Ovary (tissue), 10 donors: ENCODE data around the gene RFK. TPM values are rescaled to one million over a fixed set of nuclear protein-coding genes. Genes with fewer than 3 reads are reported as not detected.
A peak's percentile ranks its signal among the peaks of the same experiment; 100 is the strongest.

Experiments
- DNase-seq, 5 donors: peaks; one replicate each; pipeline ENCODE4 v3.0.0-alpha.2; 2019 to 2020
- H3K27ac ChIP-seq, 2 donors: fragments of 200-600 bp; one replicate each; pipeline versions ENCODE4 v1.5.1 to v1.8.0; 2019 to 2022
- H3K27me3 ChIP-seq: fragments of 200-600 bp; one replicate; pipeline ENCODE4 v1.8.0; 2022
- H3K36me3 ChIP-seq: fragments of 200-600 bp; sonication (generic); one replicate; pipeline ENCODE4 v1.5.1; 2019
- H3K4me1 ChIP-seq: one replicate; pipeline ENCODE4 v1.8.1; 2013; ENCODE audit warnings: mild to moderate bottlenecking, moderate library complexity; ENCODE audit not compliant: insufficient read depth
- H3K4me3 ChIP-seq: fragments of 200-600 bp; sonication (generic); one replicate; pipeline ENCODE4 v1.5.1; 2017
- H3K9me3 ChIP-seq, 2 donors: fragments of 200-600 bp in 1 of 2; sonication (generic) in 1 of 2; one replicate each; pipeline versions ENCODE4 v1.5.1 to v1.8.1; 2013 to 2019; ENCODE audit warnings: mild to moderate bottlenecking in 1 of 2, moderate library complexity in 1 of 2
- CTCF ChIP-seq, 3 donors: fragments of 450-650 bp in 2 of 3; fragments of 200-600 bp in 1 of 3; IDR thresholded peaks; one replicate each; pipeline versions ENCODE4 v1.5.1 to v1.8.0; 2016 to 2022; ENCODE audit warnings: antibody characterized with exemption in 3 of 3, mild to moderate bottlenecking in 1 of 3
- EP300 ChIP-seq: sonication (generic); formaldehyde crosslinking; IDR thresholded peaks from one replicate; pipeline ENCODE4 v1.6.1; 2017; ENCODE audit warnings: antibody characterized with exemption
- POLR2A ChIP-seq: fragments of 450-650 bp; IDR thresholded peaks from one replicate; pipeline ENCODE4 v1.6.1; 2017; ENCODE audit warnings: antibody characterized with exemption, mild to moderate bottlenecking, moderate library complexity
- WGBS, 3 donors: extraction: QIAGEN DNeasy Blood & Tissue Kit in 1 of 3; methylation state at CpG; one replicate each; pipeline versions ENCODE4 v1.1.5 to v1.1.7; 2013 to 2017; 5-methylcytosine and 5-hydroxymethylcytosine counted together
- intact Hi-C, 4 donors: fragments of 100-400 bp; cut with DNase I; formaldehyde crosslinking; loops; one replicate each; pipeline versions ENCODE4 v1.11.0 to v1.15.1; 2022 to 2023
- long read RNA-seq, 3 donors: library from polyadenylated mRNA in 2 of 3; unstranded in 2 of 3; transcript quantifications; one replicate each; pipeline ENCODE4 v2.0.0 and lab custom pipeline, GENCODE V29; 2021 to 2026
- polyA plus RNA-seq, 2 donors: library from polyadenylated mRNA; stranded (reverse); fragments of 200-250 nt in 1 of 2; fragments of 350-450 nt in 1 of 2; fragmentation: Illumina TruSeq in 1 of 2; extraction: RNeasy Lipid Tissue Mini Kit (QIAGEN cat#74804) in 1 of 2; gene quantifications; one replicate each; pipeline ENCODE4 v1.2.3, GENCODE V29; 2013 to 2014
- total RNA-seq, 7 donors: library from RNA; depleted of rRNA in 2 of 7; stranded (reverse); fragments of >200 nt in 2 of 7; fragmentation: NEBNext Ultra II Directional in 3 of 7; extraction: Animal tissue kit (Norgen Biotek cat#: 25700) in 3 of 7; gene quantifications; one replicate each; pipeline versions ENCODE4 v1.1.0 to v1.2.4, GENCODE V29; 2016 to 2023
- donor health status: DM: no; HTN: no; CAD: no; lungs with moderate emphysema.
- donor health status: DM: no; HTN: no; CAD: no.
- donor health status: Bipolar disorder and iron deficiency.
- donor health status: DM: yes; HTN: yes; CAD: no.
- donor health status: DM: no; HTN: no; CAD: no.
- donor health status: DM: yes; HTN: yes; CAD: no.

RFK gene
- 10 to 100 TPM; 14.5 to 30.1 (median 18.5) TPM for total RNA-seq
- polyA plus RNA-seq = 10 to 100 TPM in 1 of 2 donors, 1 to 10 TPM in 1; 9.9 to 23.9 TPM
- long read RNA-seq, donor 1, transcript RFK-201 (4 exons, 2,684 nt) = major isoform, 72 of 82 reads
- long read RNA-seq, donor 1, partial matches to known transcripts = 3 of 82 reads
- long read RNA-seq, donor 1, other reads (novel, unspliced or antisense) = 7 of 82 reads
- long read RNA-seq, donor 2, transcript RFK-201 (4 exons, 2,684 nt) = major isoform, 22 of 22 reads
- long read RNA-seq, donor 2, partial matches to known transcripts = 0 of 22 reads
- long read RNA-seq, donor 2, other reads (novel, unspliced or antisense) = 0 of 22 reads
- long read RNA-seq, donor 3, transcript RFK-201 (4 exons, 2,684 nt) = major isoform, 48 of 52 reads
- long read RNA-seq, donor 3, partial matches to known transcripts = 1 of 52 reads
- long read RNA-seq, donor 3, other reads (novel, unspliced or antisense) = 1 of 52 reads

- DNase-seq = peak; percentile 93 to 96 (median 94)
- TF ChIP-seq CTCF (IDR thresholded peaks at IDR 0.05) (peak in 2 of 3 donors; percentile 53 to 59), POLR2A (peak; percentile 68), EP300 (no peak)
- 0 to 1% (median 1%) methylated on average over 57 to 81 of the region's 81 CpGs for WGBS, 3 donors
- H3K27me3 ChIP-seq = no peaks in the 10 kb centered on the region
- H3K4me1 ChIP-seq = peaks cover 4% of the 10 kb centered on the region
- H3K36me3 ChIP-seq = no peaks in the 10 kb centered on the region
- peak within 1 kb of the TSS; percentile 76 to 99 for H3K27ac ChIP-seq
- no peaks in the 10 kb centered on the region for H3K9me3 ChIP-seq
- peak within 1 kb of the TSS; percentile 95 for H3K4me3 ChIP-seq
- intact Hi-C loops = no loop called here
These were observed at the start of gene RFK for GRCh38 chr9:76394195-76394959. Gene RFK, minus strand, starts transcription at chr9:76394426. Its CDS starts 255 bp downstream, at chr9:76394171.

GRCh38 chr9:76443887-76444286 lies 49.7 kb upstream of the RFK start:
- intact Hi-C loops = loop anchor here in 2 of 4 donors (10.0 kb wide), 1 partner anchor 261 kb away; no protein-coding TSS in a partner anchor
- H3K4me3 ChIP-seq = no peak overlapping the region
- H3K9me3 ChIP-seq = peaks cover 0 to 3% of the 10 kb centered on the region in 2 donors
- H3K36me3 ChIP-seq = no peaks in the 10 kb centered on the region
- no peaks in the 10 kb centered on the region for H3K4me1 ChIP-seq
- TF ChIP-seq POLR2A (no peak), CTCF (IDR thresholded peaks at IDR 0.05) (no peak), EP300 (no peak)
- WGBS, 3 donors = 76 to 82% (median 76%) methylated on average over 3 of the region's 3 CpGs
- no peak for DNase-seq
- H3K27me3 ChIP-seq = no peaks in the 10 kb centered on the region
- H3K27ac ChIP-seq = no peak overlapping the region

- TF ChIP-seq CTCF (IDR thresholded peaks at IDR 0.05) (no peak), POLR2A (no peak), EP300 (no peak)
- Histone ChIP-seq H3K4me1 (no peaks in the 10 kb centered on the region), H3K4me3 (no peak overlapping the region), H3K9me3 (peaks cover 0 to 3% of the 10 kb centered on the region in 2 donors), H3K27ac (no peak overlapping the region), H3K36me3 (no peaks in the 10 kb centered on the region), H3K27me3 (no peaks in the 10 kb centered on the region)
- intact Hi-C loops = loop anchor here in 2 of 4 donors (10.0 kb wide), 1 partner anchor 263 kb away; no protein-coding TSS in a partner anchor
- WGBS, 3 donors = 88 to 90% (median 90%) methylated on average over 10 of the region's 10 CpGs
- DNase-seq = no peak
These were observed 47.5 kb upstream of the RFK start for GRCh38 chr9:76441551-76442322.
